ENCODE measurements around the gene AKAIN1.

- TF ChIP-seq CTCF (IDR thresholded peaks at IDR 0.05; ENCODE audit: poor library complexity) (no peak), EZH2phosphoT487 (IDR thresholded peaks at IDR 0.05; ENCODE audit: low read depth, severe bottlenecking, unreplicated experiment) (no peak), EZH2 (IDR thresholded peaks at IDR 0.05; ENCODE audit: borderline replicate concordance) (no peak)
These were observed 1.3 kb upstream of the AKAIN1 start for GRCh38 chr18:5198311-5198710.

All from hepatocyte (in vitro differentiated cells).